Natural killer cell (primary cell): ENCODE data around the gene KCNJ2. TPM values are rescaled to one million over a fixed set of nuclear protein-coding genes. Genes with fewer than 3 reads are reported as not detected.

ENCODE experiments used
- ATAC-seq, 3 donors: fragments of 150-1000 bp in 2 of 3; fragments of 200-7000 bp in 1 of 3; cut with Tn5 transposase; 1 replicate in 1 of 3; 2 replicates in 2 of 3; pipeline ENCODE4 v1.10.0; 2021; ENCODE audit warnings: mild to moderate bottlenecking in 2 of 3, moderate library complexity in 2 of 3
- DNase-seq, 2 donors: peaks; one replicate each; pipeline versions ENCODE4 v3.0.0 to v3.0.0-alpha.2; 2013 to 2021; ENCODE audit warnings: mixed read lengths in 1 of 2
- H3K27ac ChIP-seq: one replicate; pipeline ENCODE4 v1.5.1; 2013; ENCODE audit warnings: mild to moderate bottlenecking, low read length
- H3K27me3 ChIP-seq: one replicate; pipeline ENCODE4 v1.6.1; 2013; ENCODE audit warnings: low read length; ENCODE audit not compliant: control insufficient read depth, insufficient read depth
- H3K36me3 ChIP-seq: one replicate; pipeline ENCODE4 v1.6.1; 2013; ENCODE audit warnings: low read length; ENCODE audit not compliant: control insufficient read depth, insufficient read depth
- H3K4me1 ChIP-seq: one replicate; pipeline ENCODE4 v1.6.1; 2013; ENCODE audit warnings: low read length; ENCODE audit not compliant: control insufficient read depth, insufficient read depth
- H3K4me3 ChIP-seq: one replicate; pipeline ENCODE4 v1.5.1; 2013; ENCODE audit warnings: low read length
- H3K9me3 ChIP-seq: one replicate; pipeline ENCODE4 v1.6.1; 2013; ENCODE audit warnings: low read length; ENCODE audit not compliant: control insufficient read depth, insufficient read depth
- H3K27ac Mint-ChIP-seq, 2 donors: one replicate each; pipeline ENCODE4 v1.8.0; 2022; ENCODE audit warnings: mild to moderate bottlenecking in 2 of 2, mixed read lengths in 2 of 2, moderate library complexity in 1 of 2
- H3K27me3 Mint-ChIP-seq, 2 donors: one replicate each; pipeline ENCODE4 v1.8.0; 2022; ENCODE audit warnings: low read depth in 2 of 2, mixed read lengths in 2 of 2
- H3K36me3 Mint-ChIP-seq: one replicate; pipeline ENCODE4 v1.8.0; 2022; ENCODE audit warnings: mixed read lengths
- H3K4me1 Mint-ChIP-seq, 2 donors: one replicate each; pipeline ENCODE4 v1.8.0; 2022; ENCODE audit warnings: mixed read lengths in 2 of 2
- H3K4me3 Mint-ChIP-seq: one replicate; pipeline ENCODE4 v1.8.0; 2022; ENCODE audit warnings: mild to moderate bottlenecking, moderate library complexity, mixed read lengths
- H3K9me3 Mint-ChIP-seq, 2 donors: one replicate each; pipeline ENCODE4 v1.8.0; 2022; ENCODE audit warnings: mixed read lengths in 2 of 2
- WGBS: methylation state at CpG from one replicate; pipeline ENCODE4 v1.1.7; 2013; ENCODE audit warnings: missing lambda C conversion rate; ENCODE audit not compliant: insufficient coverage; 5-methylcytosine and 5-hydroxymethylcytosine counted together
- intact Hi-C: fragments of 100-400 bp; cut with micrococcal nuclease; formaldehyde crosslinking; loops from one replicate; pipeline ENCODE4 v1.14.2; 2022
- total RNA-seq, 4 donors: library from RNA; stranded (reverse); fragments of 120-200 nt in 1 of 4; gene quantifications; one replicate each; pipeline versions ENCODE4 v1.2.3 to v1.2.4, GENCODE V29; 2013 to 2022
- TF ChIP-seq, protein P1 (sequence below): fragments of 200-600 bp; IDR thresholded peaks from one replicate; pipeline ENCODE4 v1.8.0; 2022; ENCODE audit warnings: antibody characterized with exemption

KCNJ2 gene
- total RNA-seq, 3 donors from 2014 or later (not counting 1 experiment from before 2014, with no cell fraction given), result 0.14 to 2.5 TPM; not detected in 1

DNA sequence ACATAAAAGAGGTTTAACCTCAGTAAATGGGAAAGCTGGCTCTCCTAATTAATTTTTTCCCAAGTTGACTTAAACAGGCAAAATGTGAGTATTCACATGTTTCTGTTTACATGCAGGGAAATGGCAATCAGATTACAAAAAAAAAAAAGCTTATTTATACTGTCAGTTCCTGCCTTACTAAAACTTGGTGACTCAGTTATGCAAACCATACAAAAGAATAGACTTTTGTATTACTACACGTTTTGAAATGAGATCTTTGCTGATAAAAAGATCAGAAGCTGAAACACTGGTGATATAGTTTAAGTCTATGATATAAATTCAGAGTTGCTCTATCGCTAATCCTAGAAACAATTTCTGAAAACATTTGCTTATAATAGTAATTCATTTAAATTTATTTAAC is 9.4 kb upstream of the KCNJ2 start:
- intact Hi-C loops, result no loop called here
- no peaks in the 10 kb centered on the region for H3K9me3 ChIP-seq
- DNase-seq (no peak), ATAC-seq (no peak)
- H3K27ac ChIP-seq, result no peak overlapping the region
- Mint-ChIP-seq H3K27ac (no peak overlapping the region), H3K4me3 (no peak overlapping the region), H3K27me3 (peaks cover 0 to 3% of the 10 kb centered on the region in 2 donors), H3K9me3 (no peaks in the 10 kb centered on the region), H3K4me1 (no peaks in the 10 kb centered on the region), H3K36me3 (no peaks in the 10 kb centered on the region)
- no CpG with 5 or more reads among the region's 2 CpGs for WGBS
- H3K4me1 ChIP-seq, result no peaks in the 10 kb centered on the region
- TF ChIP-seq, protein P1, sequence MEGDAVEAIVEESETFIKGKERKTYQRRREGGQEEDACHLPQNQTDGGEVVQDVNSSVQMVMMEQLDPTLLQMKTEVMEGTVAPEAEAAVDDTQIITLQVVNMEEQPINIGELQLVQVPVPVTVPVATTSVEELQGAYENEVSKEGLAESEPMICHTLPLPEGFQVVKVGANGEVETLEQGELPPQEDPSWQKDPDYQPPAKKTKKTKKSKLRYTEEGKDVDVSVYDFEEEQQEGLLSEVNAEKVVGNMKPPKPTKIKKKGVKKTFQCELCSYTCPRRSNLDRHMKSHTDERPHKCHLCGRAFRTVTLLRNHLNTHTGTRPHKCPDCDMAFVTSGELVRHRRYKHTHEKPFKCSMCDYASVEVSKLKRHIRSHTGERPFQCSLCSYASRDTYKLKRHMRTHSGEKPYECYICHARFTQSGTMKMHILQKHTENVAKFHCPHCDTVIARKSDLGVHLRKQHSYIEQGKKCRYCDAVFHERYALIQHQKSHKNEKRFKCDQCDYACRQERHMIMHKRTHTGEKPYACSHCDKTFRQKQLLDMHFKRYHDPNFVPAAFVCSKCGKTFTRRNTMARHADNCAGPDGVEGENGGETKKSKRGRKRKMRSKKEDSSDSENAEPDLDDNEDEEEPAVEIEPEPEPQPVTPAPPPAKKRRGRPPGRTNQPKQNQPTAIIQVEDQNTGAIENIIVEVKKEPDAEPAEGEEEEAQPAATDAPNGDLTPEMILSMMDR, result no peak
- H3K27me3 ChIP-seq, result no peaks in the 10 kb centered on the region
- H3K4me3 ChIP-seq, result no peak overlapping the region
- H3K36me3 ChIP-seq, result no peaks in the 10 kb centered on the region

DNA sequence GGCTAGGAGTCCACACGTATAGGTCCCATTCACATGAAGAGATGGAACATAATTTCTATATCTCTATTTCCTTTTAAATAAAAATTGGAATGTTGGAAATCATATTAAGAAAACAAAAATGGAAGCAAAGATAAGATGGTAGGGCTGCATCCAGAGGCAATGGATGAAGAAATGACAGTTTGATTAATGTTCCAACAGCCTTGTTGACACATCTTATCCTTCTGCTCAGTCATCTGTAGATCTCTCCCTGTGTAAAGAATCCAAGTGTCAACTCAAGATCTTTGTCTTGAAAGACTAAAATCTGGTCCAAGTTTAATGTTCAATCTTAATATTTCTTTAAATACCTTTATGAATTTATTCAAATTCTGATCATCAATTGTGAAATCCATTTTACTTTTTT is 7.8 kb upstream of the KCNJ2 start:
- H3K27me3 Mint-ChIP-seq, result peaks cover 7 to 12% of the 10 kb centered on the region in 2 donors
- Histone ChIP-seq H3K4me3 (no peak overlapping the region), H3K27ac (no peak overlapping the region), H3K4me1 (no peaks in the 10 kb centered on the region), H3K27me3 (no peaks in the 10 kb centered on the region), H3K9me3 (no peaks in the 10 kb centered on the region), H3K36me3 (no peaks in the 10 kb centered on the region)
- no peaks in the 10 kb centered on the region for H3K9me3 Mint-ChIP-seq
- no peak overlapping the region for H3K4me3 Mint-ChIP-seq
- WGBS, result 80% methylated on average over 1 of the region's 1 CpG
- no peak overlapping the region for H3K27ac Mint-ChIP-seq
- no peak for ATAC-seq
- TF ChIP-seq, protein P1, result no peak
- H3K36me3 Mint-ChIP-seq, result no peaks in the 10 kb centered on the region
- intact Hi-C loops, result no loop called here
- DNase-seq, result no peak
- H3K4me1 Mint-ChIP-seq, result no peaks in the 10 kb centered on the region

DNA sequence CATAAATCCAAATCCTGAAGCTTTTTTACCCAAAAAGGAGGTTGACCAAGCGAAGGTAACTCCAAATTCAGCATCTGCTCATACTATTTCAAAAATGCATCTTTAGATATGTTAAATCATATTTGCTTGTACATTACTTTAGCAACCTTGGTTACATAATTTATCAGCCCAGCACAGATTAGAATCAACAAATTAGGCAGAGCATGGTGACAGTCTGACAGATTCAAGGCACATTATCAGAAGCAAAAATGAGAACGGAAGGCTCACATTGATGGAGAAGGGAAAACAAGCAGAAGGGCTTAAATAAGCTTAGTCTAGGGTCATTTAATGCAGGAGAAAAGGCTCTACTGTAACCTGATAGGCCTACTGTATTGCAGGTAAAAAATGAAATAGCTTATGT is 3.9 kb upstream of the KCNJ2 start:
- H3K4me3 Mint-ChIP-seq, result no peak overlapping the region
- intact Hi-C loops, result no loop called here
- H3K27me3 ChIP-seq, result peaks cover 11% of the 10 kb centered on the region

DNA sequence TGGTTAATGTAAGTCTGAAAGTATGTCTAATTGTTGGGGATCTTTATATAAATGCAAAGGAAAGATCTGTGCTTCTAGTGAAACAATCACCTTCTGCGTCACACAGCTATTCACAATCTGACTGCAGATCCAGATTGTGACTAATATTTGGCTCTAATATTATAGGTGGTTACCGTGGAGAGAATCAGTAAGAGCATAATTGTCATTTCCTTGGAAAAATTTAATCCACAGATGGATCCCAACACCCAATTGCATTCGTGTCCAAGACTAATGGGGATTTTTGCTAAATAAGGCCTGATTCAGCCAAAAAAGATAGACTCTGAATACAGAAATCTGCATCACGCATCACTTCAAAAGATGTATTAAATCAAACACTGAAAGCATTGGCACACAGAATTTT is 2.7 kb upstream of the KCNJ2 start:
- Mint-ChIP-seq H3K27ac (no peak overlapping the region), H3K27me3 (peaks cover 36 to 54% of the 10 kb centered on the region in 2 donors), H3K9me3 (no peaks in the 10 kb centered on the region), H3K36me3 (no peaks in the 10 kb centered on the region), H3K4me1 (peaks cover 9 to 13% of the 10 kb centered on the region in 2 donors), H3K4me3 (no peak overlapping the region)
- peaks cover 2% of the 10 kb centered on the region for H3K9me3 ChIP-seq
- WGBS, result 96% methylated on average over 4 of the region's 4 CpGs
- no peak overlapping the region for H3K27ac ChIP-seq
- intact Hi-C loops, result no loop called here
- no peak overlapping the region for H3K4me3 ChIP-seq
- peaks cover 17% of the 10 kb centered on the region for H3K4me1 ChIP-seq
- DNase-seq (no peak), ATAC-seq (no peak)
- H3K27me3 ChIP-seq, result peaks cover 11% of the 10 kb centered on the region
- TF ChIP-seq, protein P1, result no peak
- H3K36me3 ChIP-seq, result no peaks in the 10 kb centered on the region

More for the DNA sequence above, 3.9 kb upstream of the KCNJ2 start:
- peaks cover 31 to 41% of the 10 kb centered on the region in 2 donors for H3K27me3 Mint-ChIP-seq
- WGBS, result 89% methylated on average over 2 of the region's 2 CpGs
- no peak for ATAC-seq
- Histone ChIP-seq H3K4me1 (peaks cover 17% of the 10 kb centered on the region), H3K4me3 (no peak overlapping the region), H3K36me3 (no peaks in the 10 kb centered on the region), H3K27ac (no peak overlapping the region), H3K9me3 (peaks cover 2% of the 10 kb centered on the region)
- TF ChIP-seq, protein P1, result no peak
- H3K36me3 Mint-ChIP-seq, result no peaks in the 10 kb centered on the region
- DNase-seq, result no peak
- H3K9me3 Mint-ChIP-seq, result no peaks in the 10 kb centered on the region
- peaks cover 9 to 13% of the 10 kb centered on the region in 2 donors for H3K4me1 Mint-ChIP-seq
- no peak overlapping the region for H3K27ac Mint-ChIP-seq
